Measurements from ENCODE around the gene IGFLR1. TPM values are rescaled to one million over a fixed set of nuclear protein-coding genes. Genes with fewer than 3 reads are reported as not detected.
"Not testable (repeated sequence)": the region's sequence is repeated elsewhere in the genome, so short reads cannot be mapped to it uniquely, and the experiment has no call there.

Gene IGFLR1
- total RNA-seq, 4 donors from 2014 or later: 2.0 to 14.1 (median 3.0) TPM

- peak; percentile 71 to 86 for DNase-seq
- Histone ChIP-seq H3K4me1 (no peaks in the 10 kb centered on the region), H3K4me3 (no peak overlapping the region), H3K27ac (no peak overlapping the region), H3K27me3 (peaks cover 0 to 2% (median 0%) of the 10 kb centered on the region in 3 donors), H3K36me3 (no peaks in the 10 kb centered on the region), H3K9me3 (no peaks in the 10 kb centered on the region)
- ATAC-seq: peak; percentile 100
- no peak for TF ChIP-seq POLR2A (IDR thresholded peaks at IDR 0.05)
- peak; percentile 94 to 98 (median 97) for TF ChIP-seq CTCF (IDR thresholded peaks at IDR 0.05 in 4 of 5, conservative IDR thresholded peaks at IDR 0.05 in 1 of 5)
- in situ Hi-C loops (cut with MboI; ENCODE audit: low sequenced_read_pairs in 4 of 4): no loop called here
- intact Hi-C loops (cut with DNase I; ENCODE audit: low total_unique reads): loop anchor here (1.0 to 2.0 kb wide), 3 partner anchors 23 to 237 kb away; no protein-coding TSS in a partner anchor
Observed at GRCh38 chr19:35693835-35694599, 48.2 kb downstream of the IGFLR1 start.

- Histone ChIP-seq H3K4me3 (no peak overlapping the region), H3K27ac (no peak overlapping the region), H3K4me1 (no peaks in the 10 kb centered on the region), H3K9me3 (no peaks in the 10 kb centered on the region), H3K27me3 (peaks cover 0 to 2% (median 0%) of the 10 kb centered on the region in 3 donors), H3K36me3 (no peaks in the 10 kb centered on the region)
- no peak for TF ChIP-seq POLR2A (IDR thresholded peaks at IDR 0.05)
- no peak for TF ChIP-seq CTCF (IDR thresholded peaks at IDR 0.05 in 4 of 5, conservative IDR thresholded peaks at IDR 0.05 in 1 of 5)
- DNase-seq (no peak), ATAC-seq (peak in 1 of 2 donors; percentile 20)
- in situ Hi-C loops (cut with MboI; ENCODE audit: low sequenced_read_pairs in 4 of 4): no loop called here
- intact Hi-C loops (cut with DNase I; ENCODE audit: low total_unique reads): loop anchor here (1.0 to 2.0 kb wide), 3 partner anchors 24 to 238 kb away; no protein-coding TSS in a partner anchor
Observed at GRCh38 chr19:35693422-35693821, 48.8 kb downstream of the IGFLR1 start.

- Histone ChIP-seq H3K27me3 (peaks cover 0 to 2% (median 0%) of the 10 kb centered on the region in 3 donors), H3K27ac (no peak overlapping the region), H3K4me3 (no peak overlapping the region), H3K9me3 (no peaks in the 10 kb centered on the region), H3K36me3 (no peaks in the 10 kb centered on the region), H3K4me1 (no peaks in the 10 kb centered on the region)
- intact Hi-C loops (cut with DNase I; ENCODE audit: low total_unique reads) (loop anchor here (2.0 kb wide), 1 partner anchor 47 kb away; no protein-coding TSS in a partner anchor), in situ Hi-C loops (cut with MboI; ENCODE audit: low sequenced_read_pairs in 4 of 4) (no loop called here)
- ATAC-seq (no peak), DNase-seq (no peak)
- TF ChIP-seq CTCF (IDR thresholded peaks at IDR 0.05 in 4 of 5, conservative IDR thresholded peaks at IDR 0.05 in 1 of 5): no peak
- TF ChIP-seq POLR2A (IDR thresholded peaks at IDR 0.05): no peak
Observed at GRCh38 chr19:35692010-35692409, 50.2 kb downstream of the IGFLR1 start.

GRCh38 chr19:35691106-35691505, 51.1 kb downstream of the IGFLR1 start:
- H3K9me3 ChIP-seq; ATAC-seq; H3K27me3 ChIP-seq; H3K36me3 ChIP-seq; DNase-seq; H3K4me3 ChIP-seq; H3K27ac ChIP-seq; H3K4me1 ChIP-seq; intact Hi-C loops (cut with DNase I; ENCODE audit: low total_unique reads); in situ Hi-C loops (cut with MboI; ENCODE audit: low sequenced_read_pairs in 4 of 4): not testable (repeated sequence)

GRCh38 chr19:35689836-35690235, 52.4 kb downstream of the IGFLR1 start:
- no peak for ATAC-seq
- H3K27ac ChIP-seq: no peak overlapping the region
- in situ Hi-C loops (cut with MboI; ENCODE audit: low sequenced_read_pairs in 4 of 4): no loop called here
- no peak for DNase-seq
- intact Hi-C loops (cut with DNase I; ENCODE audit: low total_unique reads): no loop called here
- H3K4me3 ChIP-seq: no peak overlapping the region
- H3K9me3 ChIP-seq: no peaks in the 10 kb centered on the region
- H3K27me3 ChIP-seq: peaks cover 0 to 2% (median 0%) of the 10 kb centered on the region in 3 donors
- H3K4me1 ChIP-seq: no peaks in the 10 kb centered on the region
- TF ChIP-seq POLR2A (IDR thresholded peaks at IDR 0.05): no peak
- no peak for TF ChIP-seq CTCF (IDR thresholded peaks at IDR 0.05 in 4 of 5, conservative IDR thresholded peaks at IDR 0.05 in 1 of 5)
- H3K36me3 ChIP-seq: no peaks in the 10 kb centered on the region
